SK-N-SH (cell line): Measurements from ENCODE around the gene EEF1B2. TPM values are rescaled to one million over a fixed set of nuclear protein-coding genes. Genes with fewer than 3 reads are reported as not detected.
"Not testable (repeated sequence)": the region's sequence is repeated elsewhere in the genome, so short reads cannot be mapped to it uniquely, and the experiment has no call there.

Source experiments
- CTCF ChIA-PET: fragments of 300-600, 350-600 bp; formaldehyde crosslinking; extraction: SDS; loops from one replicate; lab custom pipeline; 2021; lab: Yijun Ruan, JAX
- POLR2A ChIA-PET: fragments of 350-600 bp; sonication (Branson Sonifier 250); formaldehyde crosslinking; extraction: SDS; loops from one replicate; lab custom pipeline; 2020; ENCODE audit warnings: antibody characterized with exemption, inconsistent platforms; lab: Yijun Ruan, JAX
- DNase-seq: peaks from one replicate; pipeline ENCODE4 v3.0.0; 2012
- H2AFZ ChIP-seq: fragments of 200-600 bp; sonication (generic); 2 replicates; pipeline ENCODE4 v1.8.1; 2016; ENCODE audit warnings: antibody characterized with exemption, mild to moderate bottlenecking, low read depth
- H3F3A ChIP-seq: fragments of 200-600 bp; sonication (generic); replicated peaks from 2 replicates; pipeline ENCODE3; 2016; ENCODE audit warnings: antibody characterized with exemption, mild to moderate bottlenecking; ENCODE audit not compliant: insufficient read depth
- H3K27ac ChIP-seq, 2 experiments: fragments of 200-500 bp in 1 of 2; fragments of 200-600 bp in 1 of 2; sonication (Bioruptor generic) in 1 of 2; sonication (generic), shearing (Covaris generic) in 1 of 2; 2 replicates each; pipeline versions ENCODE4 v1.5.1 to v1.6.1; 2014 to 2016; ENCODE audit warnings: low read depth in 2 of 2, inconsistent platforms in 1 of 2, low read length in 1 of 2, mild to moderate bottlenecking in 1 of 2, mixed read lengths in 1 of 2
- H3K27me3 ChIP-seq: fragments of 200-600 bp; sonication (generic), shearing (Covaris generic); 2 replicates; pipeline ENCODE4 v1.6.1; 2016; ENCODE audit warnings: mixed run types; ENCODE audit not compliant: insufficient read depth
- H3K36me3 ChIP-seq, 2 experiments: fragments of 200-500 bp in 1 of 2; fragments of 200-600 bp in 1 of 2; sonication (Bioruptor generic) in 1 of 2; sonication (generic) in 1 of 2; replicated peaks in 1 of 2; 2 replicates each; pipeline versions ENCODE3 to v1.5.1; 2014 to 2016; ENCODE audit warnings: low read length in 1 of 2, mild to moderate bottlenecking in 1 of 2; ENCODE audit not compliant: insufficient read depth in 2 of 2, control insufficient read depth in 1 of 2
- H3K4me1 ChIP-seq, 2 experiments: fragments of 200-500 bp in 1 of 2; fragments of 200-600 bp in 1 of 2; sonication (Bioruptor generic) in 1 of 2; sonication (generic), shearing (Covaris generic) in 1 of 2; 2 replicates each; pipeline versions ENCODE4 v1.5.1 to v1.6.1; 2014 to 2016; ENCODE audit warnings: low read depth in 1 of 2, low read length in 1 of 2, mixed run types in 1 of 2; ENCODE audit not compliant: insufficient read depth in 2 of 2, control insufficient read depth in 1 of 2
- H3K4me2 ChIP-seq: fragments of 200-600 bp; sonication (generic), shearing (Covaris generic); 2 replicates; pipeline ENCODE4 v1.6.1; 2017; ENCODE audit warnings: mixed run types
- H3K4me3 ChIP-seq, 2 experiments: fragments of 200-500 bp in 1 of 2; fragments of 200-600 bp in 1 of 2; sonication (Bioruptor generic) in 1 of 2; sonication (generic), shearing (Covaris generic) in 1 of 2; 2 replicates each; pipeline versions ENCODE4 v1.5.1 to v1.8.1; 2014 to 2016; ENCODE audit warnings: low read depth in 2 of 2, inconsistent platforms in 1 of 2, low read length in 1 of 2, mild to moderate bottlenecking in 1 of 2, mixed read lengths in 1 of 2, moderate library complexity in 1 of 2
- H3K79me2 ChIP-seq: fragments of 200-600 bp; sonication (generic); 2 replicates; pipeline ENCODE4 v1.8.1; 2017; ENCODE audit warnings: mild to moderate bottlenecking; ENCODE audit not compliant: insufficient read depth
- H3K9ac ChIP-seq: fragments of 200-600 bp; sonication (generic); 2 replicates; pipeline ENCODE4 v1.6.1; 2017; ENCODE audit warnings: mixed run types
- H3K9me2 ChIP-seq: fragments of 200-600 bp; sonication (generic); 2 replicates; pipeline ENCODE4 v1.6.1; 2017; ENCODE audit warnings: mixed run types
- H3K9me3 ChIP-seq: fragments of 200-600 bp; sonication (generic); 2 replicates; pipeline ENCODE4 v1.6.1; 2017; ENCODE audit warnings: mixed run types, mild to moderate bottlenecking, moderate library complexity
- H4K20me1 ChIP-seq: fragments of 200-600 bp; sonication (generic); 2 replicates; pipeline ENCODE4 v1.6.1; 2017; ENCODE audit warnings: mild to moderate bottlenecking, mixed run types; ENCODE audit not compliant: insufficient read depth
- FOXM1 ChIP-seq: IDR thresholded peaks from 2 replicates; pipeline ENCODE4 v1.4.0; 2012; ENCODE audit warnings: low read depth, mild to moderate bottlenecking
- RAD21 ChIP-seq: IDR thresholded peaks from 2 replicates; pipeline ENCODE4 v1.6.1; 2012; ENCODE audit warnings: mild to moderate bottlenecking, low read length
- SMC3 ChIP-seq: IDR thresholded peaks from 2 replicates; pipeline ENCODE4 v1.6.1; 2012; ENCODE audit warnings: low read depth, low read length, improper control_type of control experiment
- whole genome bisulfite sequencing: methylation state at CpG from one replicate; pipeline ENCODE4 v1.1.6; 2017; ENCODE audit warnings: low lambda C conversion rate; 5-methylcytosine and 5-hydroxymethylcytosine counted together
- polyA plus RNA-seq, 3 experiments: library from polyadenylated mRNA; depleted of rRNA; stranded (reverse); fragments of >200 nt; gene quantifications; 2 replicates each; pipeline ENCODE4 v1.2.3, GENCODE V29; 2012
- TF ChIP-seq, protein P1 (sequence below): fragments of 200-600 bp; sonication (generic); IDR thresholded peaks from 2 replicates; pipeline ENCODE4 v1.6.1; 2017; ENCODE audit warnings: antibody characterized with exemption, mild to moderate bottlenecking, moderate library complexity

EEF1B2 gene
- polyA plus RNA-seq, 1 of the 3 experiments (the other 2 are of a cell fraction) = 815 TPM

DNA sequence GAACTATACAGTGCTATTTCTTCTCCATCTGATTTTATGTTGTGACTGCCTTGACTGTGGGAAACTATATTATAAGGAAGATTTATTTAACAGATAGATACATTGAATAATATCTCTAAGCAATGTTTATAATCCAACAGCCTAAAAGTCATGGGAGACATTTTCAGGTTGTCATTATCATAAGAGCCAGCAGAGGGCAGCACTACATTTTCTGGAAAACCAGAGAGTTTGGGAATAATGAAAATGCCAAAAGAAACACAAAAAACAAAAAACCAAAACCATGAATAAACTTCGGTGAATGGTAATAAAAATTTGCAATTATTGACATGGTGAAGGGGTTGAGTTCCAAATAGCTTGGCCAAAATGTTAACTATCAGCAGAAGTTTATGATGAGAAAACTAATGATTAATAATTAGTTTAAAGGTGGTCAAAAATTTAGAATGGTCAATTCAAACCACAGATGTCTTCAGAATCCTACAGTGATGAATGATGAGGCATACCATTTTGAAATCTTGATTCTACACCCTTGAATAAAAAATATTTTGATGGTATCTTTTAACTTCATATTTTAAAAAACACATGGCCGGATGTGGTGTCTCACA lies 4.7 kb downstream of the EEF1B2 start:
- Histone ChIP-seq H2AFZ (no peak overlapping the region), H3K4me2 (no peak overlapping the region), H3K27me3 (no peaks in the 10 kb centered on the region), H3K9me3 (no peaks in the 10 kb centered on the region), H3K9me2 (no peaks in the 10 kb centered on the region), H3K9ac (no peak overlapping the region), H3K36me3 (peaks cover 21 to 46% of the 10 kb centered on the region in 2 experiments), H3K4me1 (peaks cover 0 to 8% of the 10 kb centered on the region in 2 experiments; a peak in 2 of 4 replicates), H3K4me3 (no peak overlapping the region; a peak in 1 of 4 replicates), H3K27ac (peak overlapping the region in 1 of 2 experiments; percentile 13; a peak in 1 of 4 replicates), H3F3A (peaks cover 5% of the 10 kb centered on the region), H4K20me1 (no peaks in the 10 kb centered on the region), H3K79me2 (peaks cover 40% of the 10 kb centered on the region)
- TF ChIP-seq FOXM1 (no peak), SMC3 (peak; percentile 46; the same call in 1 of the 2 replicates), RAD21 (peak; percentile 79)
- TF ChIP-seq, protein P1, sequence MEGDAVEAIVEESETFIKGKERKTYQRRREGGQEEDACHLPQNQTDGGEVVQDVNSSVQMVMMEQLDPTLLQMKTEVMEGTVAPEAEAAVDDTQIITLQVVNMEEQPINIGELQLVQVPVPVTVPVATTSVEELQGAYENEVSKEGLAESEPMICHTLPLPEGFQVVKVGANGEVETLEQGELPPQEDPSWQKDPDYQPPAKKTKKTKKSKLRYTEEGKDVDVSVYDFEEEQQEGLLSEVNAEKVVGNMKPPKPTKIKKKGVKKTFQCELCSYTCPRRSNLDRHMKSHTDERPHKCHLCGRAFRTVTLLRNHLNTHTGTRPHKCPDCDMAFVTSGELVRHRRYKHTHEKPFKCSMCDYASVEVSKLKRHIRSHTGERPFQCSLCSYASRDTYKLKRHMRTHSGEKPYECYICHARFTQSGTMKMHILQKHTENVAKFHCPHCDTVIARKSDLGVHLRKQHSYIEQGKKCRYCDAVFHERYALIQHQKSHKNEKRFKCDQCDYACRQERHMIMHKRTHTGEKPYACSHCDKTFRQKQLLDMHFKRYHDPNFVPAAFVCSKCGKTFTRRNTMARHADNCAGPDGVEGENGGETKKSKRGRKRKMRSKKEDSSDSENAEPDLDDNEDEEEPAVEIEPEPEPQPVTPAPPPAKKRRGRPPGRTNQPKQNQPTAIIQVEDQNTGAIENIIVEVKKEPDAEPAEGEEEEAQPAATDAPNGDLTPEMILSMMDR = peak; percentile 91
- peak; percentile 44 for DNase-seq
- WGBS = 50% methylated on average over 2 of the region's 2 CpGs
- POLR2A ChIA-PET = no interaction called here
- CTCF ChIA-PET = interaction anchor here (0.6 to 2.6 kb wide), 20 partner anchors 11 to 271 kb away, joined by 3 to 20 read pairs (median 3); a partner anchor contains a TSS

DNA sequence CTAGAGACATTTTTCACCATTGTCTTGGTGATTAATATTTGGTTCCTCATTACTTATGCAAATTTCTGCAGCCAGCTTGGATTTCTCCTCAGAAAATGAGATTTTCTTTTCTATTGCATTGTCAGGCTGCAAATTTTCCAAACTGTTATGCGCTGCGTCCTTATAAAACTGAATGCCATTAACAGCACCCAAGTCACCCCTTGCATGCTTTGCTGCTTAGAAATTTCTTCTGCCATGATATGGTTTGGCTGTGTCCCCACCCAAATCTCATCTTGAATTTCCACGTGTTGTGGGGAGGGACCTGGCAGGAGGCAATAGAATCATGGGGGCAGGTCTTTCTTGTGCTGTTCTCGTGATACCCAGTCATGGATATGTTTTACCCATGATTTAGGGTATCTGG lies 8.5 kb downstream of the EEF1B2 start:
- H3K79me2 ChIP-seq, H4K20me1 ChIP-seq, POLR2A ChIA-PET, CTCF ChIA-PET, H3K4me2 ChIP-seq, H3K4me1 ChIP-seq, H3K9ac ChIP-seq, H3K4me3 ChIP-seq, H2AFZ ChIP-seq, H3K27ac ChIP-seq, H3F3A ChIP-seq, H3K27me3 ChIP-seq, DNase-seq, H3K9me3 ChIP-seq, H3K9me2 ChIP-seq: not testable (repeated sequence)
- WGBS = 69% methylated on average over 4 of the region's 4 CpGs
- peaks cover 6 to 20% of the 10 kb centered on the region in 2 experiments for H3K36me3 ChIP-seq

DNA sequence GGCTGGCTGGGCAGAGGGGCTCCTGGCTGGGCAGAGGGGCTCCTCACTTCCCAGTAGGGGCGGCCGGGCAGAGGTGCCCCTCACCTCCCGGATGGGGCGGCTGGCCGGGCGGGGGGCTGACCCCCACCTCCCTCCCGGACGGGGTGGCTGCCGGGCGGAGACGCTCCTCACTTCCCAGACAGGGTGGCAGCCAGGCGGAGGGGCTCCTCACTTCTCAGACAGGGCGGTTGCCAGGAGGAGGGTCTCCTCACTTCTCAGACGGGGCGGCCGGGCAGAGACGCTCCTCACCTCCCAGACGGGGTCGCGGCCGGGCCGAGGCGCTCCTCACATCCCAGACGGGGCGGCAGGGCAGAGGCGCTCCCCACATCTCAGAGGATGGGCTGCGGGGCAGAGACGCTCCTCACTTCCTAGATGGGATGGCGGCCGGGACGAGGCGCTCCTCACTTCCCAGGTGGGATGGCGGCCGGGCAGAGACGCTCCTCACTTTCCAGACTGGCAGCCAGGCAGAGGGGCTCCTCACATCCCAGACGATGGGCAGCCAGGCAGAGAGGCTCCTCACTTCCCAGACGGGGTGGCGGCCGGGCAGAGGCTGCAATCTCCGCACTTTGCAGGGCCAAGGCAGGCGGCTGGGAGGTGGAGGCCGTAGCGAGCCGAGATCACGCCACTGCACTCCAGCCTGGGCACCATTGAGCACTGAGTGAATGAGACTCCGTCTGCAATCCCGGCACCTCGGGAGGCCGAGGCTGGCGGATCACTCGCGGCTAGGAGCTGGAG lies 12.1 kb downstream of the EEF1B2 start:
- H3K9me2 ChIP-seq, H4K20me1 ChIP-seq, H3F3A ChIP-seq, H3K27me3 ChIP-seq, CTCF ChIA-PET, H3K9ac ChIP-seq, H3K9me3 ChIP-seq, H3K4me1 ChIP-seq, POLR2A ChIA-PET, H3K4me2 ChIP-seq, H3K4me3 ChIP-seq, H2AFZ ChIP-seq, H3K27ac ChIP-seq, H3K79me2 ChIP-seq, DNase-seq: not testable (repeated sequence)
- no CpG with 5 or more reads among the region's 52 CpGs for WGBS
- H3K36me3 ChIP-seq = peaks cover 0 to 11% of the 10 kb centered on the region in 2 experiments
